Stimulated activated CD4-positive, alpha-beta T cell treated with anti-CD3 and anti-CD28 coated beads, TNF-alpha, amount 100 ng/mL, for 4 hours (primary cell): ENCODE results near the gene PCSK4.

ENCODE experiments used
- DNase-seq, 3 experiments: peaks; one replicate each; pipeline ENCODE4 v3.0.0-alpha.2; 2020; ENCODE audit warnings: low read depth in 3 of 3

Gene PCSK4

DNA sequence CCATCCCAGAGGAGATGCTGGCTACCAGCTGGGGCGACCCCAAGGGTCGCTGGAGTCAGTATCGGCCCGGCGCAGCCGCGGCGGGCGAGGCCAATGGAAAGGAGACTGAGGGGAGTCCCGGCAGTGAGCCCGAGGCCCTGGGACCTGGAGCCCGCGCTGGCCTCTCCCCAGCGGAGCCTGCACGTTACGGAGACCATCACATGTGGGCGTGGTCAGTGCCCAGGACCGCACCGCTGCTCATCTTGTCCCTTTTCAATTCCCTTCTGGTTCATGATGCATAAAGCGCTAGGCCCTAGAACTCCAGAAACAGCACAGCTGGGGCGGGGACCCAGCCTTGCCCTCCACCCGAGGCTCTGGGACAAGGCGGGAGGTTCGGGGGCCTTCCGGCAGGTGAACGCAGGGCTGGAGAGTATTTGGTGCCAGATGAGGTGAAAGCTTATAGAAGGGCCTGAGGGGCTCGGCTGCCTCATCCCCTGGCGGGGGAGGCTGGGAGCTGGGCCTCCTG is 19.1 kb downstream of the PCSK4 start:
- DNase-seq = no peak

GRCh38 chr19:1470305-1471009 is 19.7 kb downstream of the PCSK4 start:
- peak; percentile 54 to 69 (median 61) for DNase-seq

DNA sequence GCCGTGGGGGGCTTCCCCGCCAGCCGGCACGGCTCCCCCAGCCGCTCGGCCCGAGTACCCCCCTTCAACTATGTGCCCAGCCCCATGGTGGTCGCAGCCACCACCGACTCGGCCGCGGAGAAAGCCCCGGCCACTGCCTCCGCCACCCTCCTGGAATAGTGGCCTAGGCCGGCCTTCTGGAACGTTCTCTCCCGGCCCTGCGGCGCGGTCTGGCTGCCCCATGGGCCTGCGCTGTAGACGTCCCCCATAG is 20.2 kb downstream of the PCSK4 start:
- no peak for DNase-seq

DNA sequence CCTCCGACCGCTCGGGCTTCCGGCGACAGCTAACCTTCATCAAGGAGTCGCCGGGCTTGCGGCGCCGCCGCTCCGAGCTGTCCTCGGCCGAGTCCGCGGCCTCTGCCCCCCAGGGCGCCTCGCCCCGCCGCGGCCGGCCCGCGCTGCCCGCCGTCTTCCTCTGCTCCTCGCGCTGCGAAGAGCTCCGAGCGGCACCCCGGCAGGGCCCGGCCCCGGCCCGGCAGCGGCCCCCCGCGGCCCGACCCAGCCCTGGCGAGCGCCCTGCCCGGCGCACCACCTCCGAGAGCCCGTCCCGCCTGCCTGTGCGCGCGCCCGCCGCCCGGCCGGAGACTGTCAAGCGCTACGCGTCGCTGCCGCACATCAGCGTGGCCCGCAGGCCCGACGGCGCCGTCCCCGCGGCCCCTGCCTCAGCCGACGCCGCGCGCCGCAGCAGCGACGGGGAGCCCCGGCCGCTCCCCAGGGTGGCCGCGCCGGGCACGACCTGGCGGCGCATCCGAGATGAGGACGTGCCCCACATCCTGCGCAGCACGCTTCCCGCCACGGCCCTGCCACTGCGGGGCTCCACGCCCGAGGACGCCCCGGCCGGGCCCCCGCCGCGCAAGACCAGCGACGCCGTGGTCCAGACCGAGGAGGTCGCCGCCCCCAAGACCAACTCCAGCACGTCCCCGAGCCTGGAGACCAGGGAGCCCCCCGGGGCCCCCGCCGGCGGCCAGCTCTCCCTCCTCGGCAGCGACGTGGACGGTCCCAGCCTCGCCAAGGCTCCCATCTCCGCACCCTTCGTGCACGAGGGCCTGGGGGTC is 20.7 kb downstream of the PCSK4 start:
- DNase-seq = no peak

- no peak for DNase-seq
Observed at GRCh38 chr19:1468821-1469254, 21.3 kb downstream of the PCSK4 start.

GRCh38 chr19:1468274-1468820 is 21.8 kb downstream of the PCSK4 start:
- DNase-seq = no peak

- no peak for DNase-seq
Observed at GRCh38 chr19:1467490-1468273, 22.5 kb downstream of the PCSK4 start.

GRCh38 chr19:1467215-1467489 is 23.0 kb downstream of the PCSK4 start:
- no peak for DNase-seq

DNA sequence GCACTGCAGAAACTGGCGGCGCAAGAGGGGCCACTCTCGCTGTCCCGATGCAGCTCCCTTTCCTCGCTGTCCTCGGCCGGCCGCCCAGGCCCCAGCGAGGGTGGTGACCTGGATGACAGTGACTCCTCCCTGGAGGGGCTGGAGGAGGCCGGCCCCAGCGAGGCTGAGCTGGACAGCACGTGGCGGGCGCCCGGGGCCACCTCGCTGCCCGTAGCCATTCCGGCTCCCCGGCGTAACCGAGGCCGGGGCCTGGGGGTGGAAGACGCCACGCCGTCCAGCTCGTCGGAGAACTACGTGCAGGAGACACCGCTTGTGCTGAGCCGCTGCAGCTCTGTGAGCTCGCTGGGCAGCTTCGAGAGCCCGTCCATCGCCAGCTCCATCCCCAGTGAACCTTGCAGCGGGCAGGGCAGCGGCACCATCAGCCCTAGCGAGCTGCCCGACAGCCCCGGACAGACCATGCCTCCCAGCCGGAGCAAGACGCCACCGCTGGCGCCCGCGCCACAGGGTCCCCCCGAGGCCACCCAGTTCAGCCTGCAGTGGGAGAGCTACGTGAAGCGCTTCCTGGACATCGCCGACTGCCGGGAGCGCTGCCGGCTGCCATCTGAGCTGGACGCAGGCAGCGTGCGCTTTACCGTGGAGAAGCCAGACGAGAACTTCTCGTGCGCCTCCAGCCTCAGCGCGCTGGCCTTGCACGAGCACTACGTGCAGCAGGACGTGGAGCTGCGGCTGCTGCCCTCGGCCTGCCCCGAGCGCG is 23.5 kb downstream of the PCSK4 start:
- no peak for DNase-seq

DNA sequence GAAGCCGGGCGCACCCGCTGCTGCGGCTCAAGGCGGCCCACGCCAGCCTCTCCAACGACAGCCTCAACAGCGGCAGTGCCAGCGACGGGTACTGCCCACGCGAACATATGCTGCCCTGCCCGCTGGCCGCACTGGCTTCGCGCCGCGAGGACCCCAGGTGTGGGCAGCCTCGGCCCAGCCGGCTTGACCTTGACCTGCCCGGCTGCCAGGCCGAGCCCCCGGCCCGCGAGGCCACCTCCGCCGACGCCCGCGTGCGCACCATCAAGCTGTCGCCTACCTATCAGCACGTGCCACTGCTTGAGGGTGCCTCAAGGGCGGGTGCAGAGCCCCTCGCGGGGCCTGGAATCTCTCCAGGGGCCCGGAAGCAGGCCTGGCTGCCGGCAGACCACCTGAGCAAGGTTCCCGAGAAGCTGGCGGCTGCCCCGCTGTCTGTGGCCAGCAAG is 24.1 kb downstream of the PCSK4 start:
- no peak for DNase-seq

DNA sequence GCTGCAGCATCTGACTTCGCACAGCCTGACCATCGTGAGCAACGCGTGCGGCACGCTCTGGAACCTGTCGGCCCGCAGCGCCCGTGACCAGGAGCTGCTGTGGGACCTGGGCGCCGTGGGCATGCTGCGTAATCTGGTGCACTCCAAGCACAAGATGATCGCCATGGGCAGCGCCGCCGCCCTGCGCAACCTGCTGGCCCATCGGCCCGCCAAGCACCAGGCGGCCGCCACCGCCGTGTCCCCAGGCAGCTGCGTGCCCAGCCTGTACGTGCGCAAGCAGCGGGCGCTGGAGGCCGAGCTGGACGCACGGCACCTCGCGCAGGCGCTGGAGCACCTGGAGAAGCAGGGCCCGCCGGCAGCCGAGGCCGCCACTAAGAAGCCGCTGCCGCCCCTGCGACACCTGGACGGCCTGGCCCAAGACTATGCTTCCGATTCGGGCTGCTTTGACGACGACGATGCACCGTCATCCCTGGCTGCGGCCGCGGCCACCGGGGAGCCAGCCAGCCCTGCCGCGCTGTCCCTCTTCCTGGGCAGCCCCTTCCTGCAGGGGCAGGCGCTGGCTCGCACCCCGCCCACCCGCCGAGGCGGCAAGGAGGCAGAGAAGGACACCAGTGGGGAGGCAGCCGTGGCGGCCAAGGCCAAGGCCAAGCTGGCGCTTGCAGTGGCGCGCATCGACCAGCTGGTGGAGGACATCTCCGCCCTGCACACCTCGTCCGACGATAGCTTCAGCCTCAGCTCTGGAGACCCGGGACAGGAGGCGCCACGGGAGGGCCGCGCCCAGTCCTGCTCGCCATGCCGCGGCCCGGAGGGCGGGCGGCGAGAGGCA is 24.7 kb downstream of the PCSK4 start:
- no peak for DNase-seq

DNA sequence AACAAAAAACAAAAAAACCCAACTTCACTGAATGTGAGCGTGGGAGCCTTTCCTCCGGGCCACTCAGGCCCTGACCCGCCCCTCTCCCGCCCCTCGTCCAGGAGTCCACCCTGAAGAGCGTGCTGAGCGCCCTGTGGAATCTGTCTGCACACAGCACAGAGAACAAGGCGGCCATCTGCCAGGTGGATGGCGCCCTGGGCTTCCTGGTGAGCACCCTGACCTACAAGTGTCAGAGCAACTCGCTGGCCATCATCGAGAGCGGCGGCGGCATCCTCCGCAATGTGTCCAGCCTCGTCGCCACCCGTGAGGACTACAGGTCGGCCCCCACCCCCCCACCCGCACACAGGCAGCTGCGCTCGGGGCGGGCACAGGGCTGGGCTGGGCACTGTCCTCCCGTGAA is 28.3 kb downstream of the PCSK4 start:
- no peak for DNase-seq

DNA sequence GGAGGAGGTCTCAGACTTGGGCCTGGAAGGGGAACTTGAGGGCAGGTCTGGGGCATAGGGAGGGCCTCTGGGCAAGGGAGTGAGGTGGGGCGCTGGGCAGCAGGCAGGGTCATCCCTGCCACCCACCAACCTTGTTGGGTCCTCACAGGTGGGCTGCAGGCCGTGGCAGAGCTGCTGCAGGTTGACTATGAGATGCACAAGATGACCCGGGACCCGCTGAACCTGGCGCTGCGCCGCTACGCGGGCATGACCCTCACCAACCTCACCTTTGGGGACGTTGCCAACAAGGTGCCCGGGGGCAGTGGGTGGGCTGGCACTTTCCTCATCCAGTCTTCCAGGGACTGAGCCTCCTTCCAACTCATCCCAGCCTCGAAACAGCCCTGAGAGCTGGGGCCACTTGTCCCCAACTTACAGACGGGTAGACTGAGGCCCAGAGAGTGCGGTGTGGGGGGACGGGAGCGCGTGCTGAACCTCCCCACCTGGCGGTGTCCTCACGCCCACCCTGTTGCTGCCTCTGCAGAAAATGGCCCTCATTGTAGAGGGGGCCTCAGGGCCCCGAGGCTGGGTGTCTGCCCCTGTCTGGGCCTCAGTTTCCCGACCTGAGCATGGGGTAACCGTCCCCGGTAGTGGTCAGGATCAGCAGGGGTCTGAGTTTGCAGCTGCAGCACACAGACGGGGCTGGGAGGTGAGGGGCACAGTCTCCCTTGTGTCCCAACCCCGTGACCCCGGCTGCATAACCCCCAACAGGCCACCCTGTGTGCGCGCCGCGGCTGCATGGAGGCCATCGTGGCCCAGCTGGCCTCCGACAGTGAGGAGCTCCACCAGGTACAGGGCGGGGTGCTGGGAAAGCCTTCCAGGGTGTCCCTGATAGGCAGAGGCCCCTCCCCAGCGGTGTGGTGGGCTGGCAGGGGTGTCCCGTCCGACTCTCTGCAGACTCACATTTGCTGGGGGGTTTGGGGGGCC is 29.8 kb downstream of the PCSK4 start:
- no peak for DNase-seq

- no peak for DNase-seq
Observed at GRCh38 chr19:1459479-1459878, 30.7 kb downstream of the PCSK4 start.

DNA sequence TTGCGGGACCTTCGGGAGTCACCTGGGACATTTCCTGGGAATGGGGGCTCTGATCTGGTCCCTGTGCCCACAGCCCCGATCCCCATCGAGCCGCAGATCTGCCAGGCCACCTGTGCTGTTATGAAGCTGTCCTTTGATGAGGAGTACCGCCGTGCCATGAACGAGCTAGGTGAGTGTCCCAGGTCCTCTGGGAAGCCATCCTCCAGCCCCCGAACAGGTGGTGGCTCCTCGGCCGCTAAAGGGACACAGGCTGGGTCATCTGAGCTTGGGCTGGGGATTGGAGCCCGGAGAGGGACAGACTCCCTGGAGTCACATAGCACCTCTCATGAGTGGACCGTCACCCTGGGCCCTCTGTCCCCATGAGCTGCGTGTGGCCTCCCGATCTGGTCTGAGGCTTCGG is 32.3 kb downstream of the PCSK4 start:
- no peak for DNase-seq

DNA sequence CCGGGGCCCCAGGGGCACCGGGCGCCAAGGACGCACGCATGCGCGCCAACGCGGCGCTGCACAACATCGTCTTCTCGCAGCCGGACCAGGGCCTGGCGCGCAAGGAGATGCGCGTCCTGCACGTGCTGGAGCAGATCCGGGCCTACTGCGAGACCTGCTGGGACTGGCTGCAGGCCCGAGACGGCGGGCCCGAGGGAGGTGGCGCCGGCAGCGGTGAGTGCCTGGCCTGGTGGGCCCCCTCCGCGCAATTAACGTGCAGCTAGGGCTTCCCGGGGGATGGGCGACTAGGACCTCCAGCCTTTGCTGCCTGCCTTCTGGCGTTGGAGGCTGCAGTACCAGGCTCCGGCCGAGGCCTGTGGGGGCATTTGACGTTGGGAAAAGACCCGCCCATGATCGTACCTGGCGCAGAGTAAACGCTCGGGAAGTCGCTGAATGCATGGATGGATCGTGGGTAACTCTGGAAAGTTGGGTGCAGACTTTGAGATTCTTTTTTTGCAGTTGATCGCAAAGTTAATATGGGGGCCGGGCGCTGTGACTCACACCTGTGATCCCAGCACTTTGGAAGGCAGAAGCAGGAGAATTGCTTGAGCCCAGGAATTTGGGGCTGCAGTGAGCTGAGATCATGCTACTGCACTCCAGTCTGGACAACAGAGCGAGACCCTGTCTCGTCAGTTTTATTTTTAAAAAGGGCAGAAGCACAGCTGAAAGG is 33.0 kb downstream of the PCSK4 start:
- no peak for DNase-seq

DNA sequence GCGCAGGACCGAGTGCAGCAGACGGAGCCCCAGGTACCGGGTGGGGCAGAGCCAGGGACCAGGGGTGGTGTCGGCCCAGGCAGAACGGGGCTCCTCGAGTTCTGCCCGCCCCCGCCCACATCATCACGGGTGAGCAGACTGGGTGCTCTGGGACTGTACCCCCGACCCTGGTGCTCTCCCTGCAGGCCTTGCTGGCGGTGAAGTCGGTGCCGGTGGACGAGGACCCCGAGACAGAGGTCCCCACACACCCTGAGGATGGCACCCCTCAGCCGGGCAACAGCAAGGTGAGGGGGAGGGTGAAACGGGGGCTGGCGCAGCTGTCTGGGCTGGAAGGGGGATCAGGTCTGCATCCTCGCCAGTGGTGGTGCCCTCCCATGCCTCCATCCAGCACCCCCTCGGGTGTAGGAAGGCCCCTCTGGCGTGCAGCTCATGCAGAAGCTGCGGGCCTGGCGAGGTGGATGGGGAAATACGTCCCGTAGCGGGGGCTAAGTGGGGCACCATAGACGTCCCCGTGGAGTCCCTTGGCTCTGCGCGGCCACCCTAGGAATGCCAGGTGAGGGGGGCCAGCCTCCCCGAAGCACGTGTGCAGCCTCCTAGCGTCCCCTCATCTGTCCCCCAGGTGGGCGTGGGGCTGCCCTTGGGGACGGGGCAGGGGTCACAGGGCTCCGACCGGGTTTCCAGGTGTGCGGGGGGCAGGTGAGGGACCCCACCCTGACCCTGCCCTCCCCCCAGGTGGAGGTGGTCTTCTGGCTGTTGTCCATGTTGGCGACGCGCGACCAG is 33.8 kb downstream of the PCSK4 start:
- DNase-seq = no peak
